ENCODE measurements around the gene POGZ. TPM values are rescaled to one million over a fixed set of nuclear protein-coding genes. Genes with fewer than 3 reads are reported as not detected.

POGZ gene
- total RNA-seq, 1 experiment from 2014 or later, result 80.6 TPM

DNA sequence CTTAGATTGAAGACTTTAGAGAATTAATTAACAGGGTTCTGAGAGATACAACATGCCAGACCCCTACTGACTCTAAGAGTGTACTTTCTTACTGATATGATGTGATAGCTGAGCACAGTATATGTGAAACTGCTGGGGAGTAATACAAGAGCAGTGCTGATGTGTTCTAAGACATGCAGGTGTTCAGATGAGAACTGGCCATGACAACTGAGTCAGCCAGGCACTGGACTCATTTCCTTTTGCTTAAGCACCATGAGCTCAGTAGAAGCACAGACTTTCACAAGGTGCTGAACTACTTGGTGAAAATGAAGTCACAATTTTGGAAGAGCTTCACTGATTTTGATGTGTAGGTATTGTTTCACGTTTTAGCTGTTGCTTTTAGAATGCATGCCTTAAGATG lies 15.9 kb upstream of the POGZ start:
- ATAC-seq, result no peak
- DNase-seq (ENCODE audit: low read depth, low spot score), result no peak
- intact Hi-C loops (cut with micrococcal nuclease), result no loop called here

DNA sequence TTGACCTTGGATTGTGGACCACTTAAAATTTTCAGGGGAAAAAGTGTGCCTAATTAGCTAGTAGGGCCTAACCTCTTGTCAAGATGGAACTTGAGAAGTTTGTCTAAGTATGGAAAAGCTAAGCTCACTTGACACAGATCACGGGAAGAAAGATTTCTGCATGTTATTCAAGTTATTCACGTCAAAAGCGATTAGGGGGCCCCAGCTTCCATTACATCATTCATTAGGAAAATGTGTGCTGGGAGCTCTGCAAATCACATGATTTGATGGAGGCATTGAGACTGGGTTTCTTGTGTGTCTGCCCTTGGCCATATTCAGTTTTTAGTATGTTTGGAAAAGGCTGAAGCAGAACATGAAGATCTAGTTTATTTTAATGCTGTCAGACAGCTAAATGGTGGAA lies 15.5 kb upstream of the POGZ start:
- ATAC-seq, result no peak
- BruUV-seq (replicated peaks), result no TSS peak
- TF ChIP-seq, protein P1, sequence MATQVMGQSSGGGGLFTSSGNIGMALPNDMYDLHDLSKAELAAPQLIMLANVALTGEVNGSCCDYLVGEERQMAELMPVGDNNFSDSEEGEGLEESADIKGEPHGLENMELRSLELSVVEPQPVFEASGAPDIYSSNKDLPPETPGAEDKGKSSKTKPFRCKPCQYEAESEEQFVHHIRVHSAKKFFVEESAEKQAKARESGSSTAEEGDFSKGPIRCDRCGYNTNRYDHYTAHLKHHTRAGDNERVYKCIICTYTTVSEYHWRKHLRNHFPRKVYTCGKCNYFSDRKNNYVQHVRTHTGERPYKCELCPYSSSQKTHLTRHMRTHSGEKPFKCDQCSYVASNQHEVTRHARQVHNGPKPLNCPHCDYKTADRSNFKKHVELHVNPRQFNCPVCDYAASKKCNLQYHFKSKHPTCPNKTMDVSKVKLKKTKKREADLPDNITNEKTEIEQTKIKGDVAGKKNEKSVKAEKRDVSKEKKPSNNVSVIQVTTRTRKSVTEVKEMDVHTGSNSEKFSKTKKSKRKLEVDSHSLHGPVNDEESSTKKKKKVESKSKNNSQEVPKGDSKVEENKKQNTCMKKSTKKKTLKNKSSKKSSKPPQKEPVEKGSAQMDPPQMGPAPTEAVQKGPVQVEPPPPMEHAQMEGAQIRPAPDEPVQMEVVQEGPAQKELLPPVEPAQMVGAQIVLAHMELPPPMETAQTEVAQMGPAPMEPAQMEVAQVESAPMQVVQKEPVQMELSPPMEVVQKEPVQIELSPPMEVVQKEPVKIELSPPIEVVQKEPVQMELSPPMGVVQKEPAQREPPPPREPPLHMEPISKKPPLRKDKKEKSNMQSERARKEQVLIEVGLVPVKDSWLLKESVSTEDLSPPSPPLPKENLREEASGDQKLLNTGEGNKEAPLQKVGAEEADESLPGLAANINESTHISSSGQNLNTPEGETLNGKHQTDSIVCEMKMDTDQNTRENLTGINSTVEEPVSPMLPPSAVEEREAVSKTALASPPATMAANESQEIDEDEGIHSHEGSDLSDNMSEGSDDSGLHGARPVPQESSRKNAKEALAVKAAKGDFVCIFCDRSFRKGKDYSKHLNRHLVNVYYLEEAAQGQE (IDR thresholded peaks at IDR 0.05; ENCODE audit: low read depth), result no peak
- no peak for TF ChIP-seq POLR2A (IDR thresholded peaks at IDR 0.05; ENCODE audit: borderline replicate concordance, extremely low read depth, insufficient read depth, insufficient read length)
- TF ChIP-seq, protein P2, sequence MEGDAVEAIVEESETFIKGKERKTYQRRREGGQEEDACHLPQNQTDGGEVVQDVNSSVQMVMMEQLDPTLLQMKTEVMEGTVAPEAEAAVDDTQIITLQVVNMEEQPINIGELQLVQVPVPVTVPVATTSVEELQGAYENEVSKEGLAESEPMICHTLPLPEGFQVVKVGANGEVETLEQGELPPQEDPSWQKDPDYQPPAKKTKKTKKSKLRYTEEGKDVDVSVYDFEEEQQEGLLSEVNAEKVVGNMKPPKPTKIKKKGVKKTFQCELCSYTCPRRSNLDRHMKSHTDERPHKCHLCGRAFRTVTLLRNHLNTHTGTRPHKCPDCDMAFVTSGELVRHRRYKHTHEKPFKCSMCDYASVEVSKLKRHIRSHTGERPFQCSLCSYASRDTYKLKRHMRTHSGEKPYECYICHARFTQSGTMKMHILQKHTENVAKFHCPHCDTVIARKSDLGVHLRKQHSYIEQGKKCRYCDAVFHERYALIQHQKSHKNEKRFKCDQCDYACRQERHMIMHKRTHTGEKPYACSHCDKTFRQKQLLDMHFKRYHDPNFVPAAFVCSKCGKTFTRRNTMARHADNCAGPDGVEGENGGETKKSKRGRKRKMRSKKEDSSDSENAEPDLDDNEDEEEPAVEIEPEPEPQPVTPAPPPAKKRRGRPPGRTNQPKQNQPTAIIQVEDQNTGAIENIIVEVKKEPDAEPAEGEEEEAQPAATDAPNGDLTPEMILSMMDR (IDR thresholded peaks at IDR 0.05 in 2 of 3, conservative IDR thresholded peaks at IDR 0.05 in 1 of 3; ENCODE audit: borderline replicate concordance in 1 of 3, insufficient read depth in 1 of 3, low read depth in 2 of 3, low read length in 2 of 3), result no peak
- TF ChIP-seq EZH2 (IDR thresholded peaks at IDR 0.05), result no peak
- no peak for TF ChIP-seq ELF1 (IDR thresholded peaks at IDR 0.05; ENCODE audit: borderline replicate concordance, low read depth)
- TF ChIP-seq, protein P3, sequence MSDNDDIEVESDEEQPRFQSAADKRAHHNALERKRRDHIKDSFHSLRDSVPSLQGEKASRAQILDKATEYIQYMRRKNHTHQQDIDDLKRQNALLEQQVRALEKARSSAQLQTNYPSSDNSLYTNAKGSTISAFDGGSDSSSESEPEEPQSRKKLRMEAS (IDR thresholded peaks at IDR 0.05), result no peak
- TF ChIP-seq TCF7L2 (IDR thresholded peaks at IDR 0.05; ENCODE audit: borderline replicate concordance, extremely low read depth, insufficient read depth, insufficient read length), result no peak
- TF ChIP-seq, protein P4, sequence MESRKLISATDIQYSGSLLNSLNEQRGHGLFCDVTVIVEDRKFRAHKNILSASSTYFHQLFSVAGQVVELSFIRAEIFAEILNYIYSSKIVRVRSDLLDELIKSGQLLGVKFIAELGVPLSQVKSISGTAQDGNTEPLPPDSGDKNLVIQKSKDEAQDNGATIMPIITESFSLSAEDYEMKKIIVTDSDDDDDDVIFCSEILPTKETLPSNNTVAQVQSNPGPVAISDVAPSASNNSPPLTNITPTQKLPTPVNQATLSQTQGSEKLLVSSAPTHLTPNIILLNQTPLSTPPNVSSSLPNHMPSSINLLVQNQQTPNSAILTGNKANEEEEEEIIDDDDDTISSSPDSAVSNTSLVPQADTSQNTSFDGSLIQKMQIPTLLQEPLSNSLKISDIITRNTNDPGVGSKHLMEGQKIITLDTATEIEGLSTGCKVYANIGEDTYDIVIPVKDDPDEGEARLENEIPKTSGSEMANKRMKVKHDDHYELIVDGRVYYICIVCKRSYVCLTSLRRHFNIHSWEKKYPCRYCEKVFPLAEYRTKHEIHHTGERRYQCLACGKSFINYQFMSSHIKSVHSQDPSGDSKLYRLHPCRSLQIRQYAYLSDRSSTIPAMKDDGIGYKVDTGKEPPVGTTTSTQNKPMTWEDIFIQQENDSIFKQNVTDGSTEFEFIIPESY (IDR thresholded peaks at IDR 0.05; ENCODE audit: extremely low read depth, insufficient replicate concordance, low read length), result no peak

More for the DNA sequence above, 15.9 kb upstream of the POGZ start:
- Histone ChIP-seq H3K4me1 (ENCODE audit: control insufficient read depth in 1 of 2, insufficient read depth in 2 of 2, low read length in 2 of 2) (peaks cover 11 to 31% of the 10 kb centered on the region in 2 experiments), H3K4me3 (replicated peaks in 1 of 2; ENCODE audit: low read depth in 1 of 2, low read length in 2 of 2) (no peak overlapping the region), H4K20me1 (ENCODE audit: insufficient read depth) (no peaks in the 10 kb centered on the region), H3K9me3 (ENCODE audit: control insufficient read depth in 1 of 2, insufficient read depth in 1 of 2, low read depth in 1 of 2, low read length in 2 of 2) (no peaks in the 10 kb centered on the region), H3K9ac (ENCODE audit: low read length) (no peak overlapping the region), H3K9me2 (ENCODE audit: insufficient read depth) (no peaks in the 10 kb centered on the region), H2AFZ (ENCODE audit: low read depth, low read length, poor library complexity, severe bottlenecking) (peak overlapping the region; percentile 19), H3K27me3 (ENCODE audit: insufficient read depth, low read length) (no peaks in the 10 kb centered on the region), H3K36me3 (ENCODE audit: control insufficient read depth in 1 of 2, insufficient read depth in 2 of 2, low read length in 2 of 2) (no peaks in the 10 kb centered on the region), H3K79me2 (ENCODE audit: insufficient read depth, low read length) (no peaks in the 10 kb centered on the region), H3K4me2 (ENCODE audit: low read length) (no peak overlapping the region), H3K27ac (ENCODE audit: low read depth, low read length) (no peak overlapping the region)
- TF ChIP-seq EGR1 (IDR thresholded peaks at IDR 0.05; ENCODE audit: low read depth) (no peak), TCF7L2 (IDR thresholded peaks at IDR 0.05; ENCODE audit: borderline replicate concordance, extremely low read depth, insufficient read depth, insufficient read length) (no peak)
- TF ChIP-seq, protein P5, sequence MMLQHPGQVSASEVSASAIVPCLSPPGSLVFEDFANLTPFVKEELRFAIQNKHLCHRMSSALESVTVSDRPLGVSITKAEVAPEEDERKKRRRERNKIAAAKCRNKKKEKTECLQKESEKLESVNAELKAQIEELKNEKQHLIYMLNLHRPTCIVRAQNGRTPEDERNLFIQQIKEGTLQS (IDR thresholded peaks at IDR 0.05), result no peak
- no TSS peak for BruUV-seq (replicated peaks)
- ChIA-PET POLR2A (interaction anchor here (0.6 to 2.1 kb wide), 3 partner anchors 16 to 424 kb away, joined by 3 to 15 read pairs (median 3); partner anchors contain the start of gene POGZ), RAD21 (ENCODE audit: low non-redundant PET in 1 of 2, low total read pairs in 2 of 2, uncharacterized antibody in 2 of 2, unreplicated experiment in 2 of 2) (no interaction called here), CTCF (interaction anchor here (0.7 to 2.0 kb wide), 2 partner anchors 10 to 11 kb away, joined by 3 to 6 read pairs; no protein-coding TSS in a partner anchor)

More for the DNA sequence above, 15.5 kb upstream of the POGZ start:
- RAD21 ChIA-PET (ENCODE audit: low non-redundant PET in 1 of 2, low total read pairs in 2 of 2, uncharacterized antibody in 2 of 2, unreplicated experiment in 2 of 2), result no interaction called here
- Histone ChIP-seq H3K36me3 (ENCODE audit: control insufficient read depth in 1 of 2, insufficient read depth in 2 of 2, low read length in 2 of 2) (no peaks in the 10 kb centered on the region), H3K27ac (ENCODE audit: low read depth, low read length) (no peak overlapping the region), H3K4me3 (replicated peaks in 1 of 2; ENCODE audit: low read depth in 1 of 2, low read length in 2 of 2) (no peak overlapping the region), H3K9ac (ENCODE audit: low read length) (no peak overlapping the region), H3K4me1 (ENCODE audit: control insufficient read depth in 1 of 2, insufficient read depth in 2 of 2, low read length in 2 of 2) (peaks cover 10 to 27% of the 10 kb centered on the region in 2 experiments), H3K27me3 (ENCODE audit: insufficient read depth, low read length) (no peaks in the 10 kb centered on the region), H4K20me1 (ENCODE audit: insufficient read depth) (no peaks in the 10 kb centered on the region), H2AFZ (ENCODE audit: low read depth, low read length, poor library complexity, severe bottlenecking) (peak overlapping the region; percentile 19), H3K9me2 (ENCODE audit: insufficient read depth) (no peaks in the 10 kb centered on the region), H3K79me2 (ENCODE audit: insufficient read depth, low read length) (no peaks in the 10 kb centered on the region), H3K9me3 (ENCODE audit: control insufficient read depth in 1 of 2, insufficient read depth in 1 of 2, low read depth in 1 of 2, low read length in 2 of 2) (no peaks in the 10 kb centered on the region), H3K4me2 (ENCODE audit: low read length) (no peak overlapping the region)
- no peak for DNase-seq (ENCODE audit: low read depth, low spot score)
- intact Hi-C loops (cut with micrococcal nuclease), result no loop called here
- POLR2A ChIA-PET, result interaction anchor here (0.6 to 2.1 kb wide), 3 partner anchors 16 to 424 kb away, joined by 3 to 15 read pairs (median 3); partner anchors contain the start of gene POGZ
- CTCF ChIA-PET, result interaction anchor here (0.7 to 2.0 kb wide), 2 partner anchors 10 to 11 kb away, joined by 3 to 6 read pairs; no protein-coding TSS in a partner anchor

All from HCT116 (cell line).